Mesendoderm (in vitro differentiated cells): ENCODE results near the gene CDC37.
"Not testable (repeated sequence)": the region's sequence is repeated elsewhere in the genome, so short reads cannot be mapped to it uniquely, and the experiment has no call there.

ENCODE experiments used
- DNase-seq: peaks from one replicate; pipeline ENCODE4 v3.0.0; 2013
- H2AK5ac ChIP-seq: 2 replicates; pipeline ENCODE4 v1.6.1; 2013; ENCODE audit warnings: low read length, inconsistent platforms
- H2BK120ac ChIP-seq: 2 replicates; pipeline ENCODE4 v1.6.1; 2013; ENCODE audit warnings: low read depth, mild to moderate bottlenecking, low read length, moderate library complexity, mixed read lengths
- H2BK15ac ChIP-seq: replicated peaks from 2 replicates; pipeline ENCODE4 v1.6.1; 2013; ENCODE audit warnings: low read depth, mild to moderate bottlenecking, moderate library complexity
- H2BK5ac ChIP-seq: 2 replicates; pipeline ENCODE4 v1.6.1; 2013; ENCODE audit warnings: low read length, inconsistent platforms
- H3K18ac ChIP-seq: 2 replicates; pipeline ENCODE4 v1.6.1; 2013; ENCODE audit warnings: mild to moderate bottlenecking, low read length, mixed read lengths
- H3K23ac ChIP-seq: one replicate; pipeline ENCODE4 v1.6.1; 2013; ENCODE audit warnings: low read length
- H3K27ac ChIP-seq: 2 replicates; pipeline ENCODE4 v1.5.1; 2013; ENCODE audit warnings: low read depth, mild to moderate bottlenecking, inconsistent platforms, low read length, moderate library complexity
- H3K27me3 ChIP-seq: 2 replicates; pipeline ENCODE4 v1.6.1; 2013; ENCODE audit warnings: low read length, control low read depth, mild to moderate bottlenecking, inconsistent platforms; ENCODE audit not compliant: insufficient read depth, poor library complexity
- H3K36me3 ChIP-seq: 2 replicates; pipeline ENCODE4 v1.6.1; 2013; ENCODE audit warnings: low read length, inconsistent platforms; ENCODE audit not compliant: control insufficient read depth, insufficient read depth
- H3K4ac ChIP-seq: one replicate; pipeline ENCODE4 v1.6.1; 2013; ENCODE audit warnings: low read depth, mild to moderate bottlenecking, low read length, moderate library complexity
- H3K4me1 ChIP-seq: 2 replicates; pipeline ENCODE4 v1.6.1; 2013; ENCODE audit warnings: low read depth, low read length, inconsistent platforms; ENCODE audit not compliant: control insufficient read depth
- H3K4me2 ChIP-seq: 2 replicates; pipeline ENCODE4 v1.6.1; 2013; ENCODE audit warnings: low read length
- H3K4me3 ChIP-seq: 2 replicates; pipeline ENCODE4 v1.5.1; 2013; ENCODE audit warnings: mild to moderate bottlenecking, low read length
- H3K56ac ChIP-seq: one replicate; pipeline ENCODE4 v1.6.1; 2013; ENCODE audit warnings: low read length
- H3K79me1 ChIP-seq: 2 replicates; pipeline ENCODE4 v1.6.1; 2013; ENCODE audit warnings: low read length, inconsistent platforms
- H3K79me2 ChIP-seq: 2 replicates; pipeline ENCODE4 v1.6.1; 2013; ENCODE audit warnings: mild to moderate bottlenecking, low read length; ENCODE audit not compliant: control insufficient read depth, insufficient read depth
- H3K9ac ChIP-seq: 2 replicates; pipeline ENCODE4 v1.6.1; 2013; ENCODE audit warnings: low read length, inconsistent platforms
- H4K5ac ChIP-seq: one replicate; pipeline ENCODE4 v1.6.1; 2013; ENCODE audit warnings: low read length
- H4K8ac ChIP-seq: one replicate; pipeline ENCODE4 v1.6.1; 2013; ENCODE audit warnings: low read depth, mild to moderate bottlenecking, control low read depth, low read length, moderate library complexity
- WGBS: extraction: QIAGEN DNeasy Blood & Tissue Kit; methylation state at CpG from one replicate; pipeline ENCODE4 v1.1.7; 2013; ENCODE audit warnings: low lambda C conversion rate, missing lambda C conversion rate; ENCODE audit not compliant: insufficient coverage; ENCODE audit errors: extremely low coverage; 5-methylcytosine and 5-hydroxymethylcytosine counted together

Gene CDC37

DNA sequence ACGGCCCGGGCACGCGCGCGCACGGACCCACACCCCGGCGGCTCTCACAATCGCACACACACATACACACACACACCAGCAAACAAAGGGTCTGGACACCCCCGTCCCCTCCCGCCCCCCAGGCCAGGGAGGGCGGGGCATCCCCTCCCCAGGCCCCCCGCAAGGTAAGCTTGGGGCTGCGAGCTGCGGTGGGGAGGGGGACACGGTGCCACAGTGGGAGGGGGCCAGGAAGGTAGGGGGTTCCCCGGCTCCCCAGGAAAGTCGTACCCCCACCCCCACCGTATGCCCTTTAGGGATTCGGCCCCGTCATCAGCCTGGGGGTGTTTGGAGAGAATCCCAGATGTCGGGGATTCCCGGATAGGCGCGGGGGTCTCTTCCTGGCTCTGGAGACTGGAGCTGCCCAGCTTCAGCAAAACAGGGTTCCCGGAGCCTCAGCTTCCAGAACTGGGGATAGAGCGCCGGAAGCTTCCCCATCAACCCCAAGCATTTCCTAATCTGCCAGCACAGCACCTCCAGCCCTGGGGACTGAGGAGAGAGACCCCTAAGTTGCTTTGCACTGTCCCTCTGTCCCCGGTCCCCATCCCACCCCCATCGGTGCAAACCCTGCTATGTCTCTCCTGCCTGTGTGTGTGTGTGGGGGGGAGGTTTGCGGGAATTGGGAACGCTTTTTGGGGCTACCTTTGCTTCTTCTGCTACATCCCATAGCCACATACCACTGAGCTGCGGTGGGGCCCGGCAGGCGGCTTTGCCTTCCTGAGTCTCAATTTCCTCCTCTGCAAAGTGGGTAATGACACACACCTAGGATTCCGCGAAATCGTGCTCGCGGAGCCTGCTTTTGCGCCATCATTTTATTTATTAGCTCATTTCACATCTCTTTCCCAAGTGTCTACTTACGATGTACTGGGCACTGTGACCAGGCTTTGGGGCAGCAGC lies 1.8 kb upstream of the CDC37 start:
- no peak overlapping the region for H4K8ac ChIP-seq
- DNase-seq = no peak
- H3K79me1 ChIP-seq = peaks cover 12% of the 10 kb centered on the region
- WGBS = no CpG with 5 or more reads among the region's 43 CpGs
- H3K56ac ChIP-seq = peak overlapping the region; percentile 87
- H2BK5ac ChIP-seq = no peak overlapping the region
- H3K9ac ChIP-seq = peak overlapping the region; percentile 69
- no peaks in the 10 kb centered on the region for H3K4me1 ChIP-seq
- no peak overlapping the region for H3K18ac ChIP-seq
- H2BK120ac ChIP-seq = no peak overlapping the region
- peaks cover 9% of the 10 kb centered on the region for H3K27me3 ChIP-seq
- peaks cover 29% of the 10 kb centered on the region for H3K79me2 ChIP-seq
- H3K36me3 ChIP-seq = no peaks in the 10 kb centered on the region
- H2AK5ac ChIP-seq = no peak overlapping the region
- no peak overlapping the region for H4K5ac ChIP-seq
- H3K4me3 ChIP-seq = no peak overlapping the region
- H3K4me2 ChIP-seq = peak overlapping the region; percentile 95
- H2BK15ac ChIP-seq = no peak overlapping the region
- H3K23ac ChIP-seq = no peak overlapping the region
- no peak overlapping the region for H3K4ac ChIP-seq
- H3K27ac ChIP-seq = no peak overlapping the region

DNA sequence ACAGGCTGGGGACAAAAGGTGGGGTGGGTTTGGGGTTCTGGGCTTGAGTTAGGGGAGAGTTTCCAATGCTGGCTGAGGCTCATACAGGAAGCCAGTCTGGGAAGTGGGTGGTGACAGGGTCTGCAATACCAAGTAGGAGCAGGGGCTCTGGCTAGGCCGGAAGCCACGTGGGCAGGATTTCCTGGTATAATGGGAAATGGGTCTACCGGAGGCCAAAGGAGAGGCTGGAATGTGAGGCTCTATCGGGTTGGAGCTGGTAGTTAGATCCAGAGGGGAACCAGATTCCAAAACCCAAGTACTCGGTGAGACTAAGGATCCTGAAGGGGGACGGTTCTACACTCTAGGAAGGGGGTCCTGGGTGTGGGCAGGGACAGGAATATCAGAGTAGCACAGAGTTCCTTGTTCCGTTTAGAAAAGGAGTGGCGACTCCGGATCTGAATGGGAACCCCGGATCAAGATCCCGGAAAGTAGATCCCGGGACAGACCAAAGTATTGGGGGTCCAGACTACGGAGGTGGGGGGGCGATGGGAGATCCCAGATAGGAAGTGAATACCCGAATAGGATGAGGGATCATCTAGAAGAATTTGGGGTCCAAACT lies 802 bp downstream of the CDC37 start:
- Histone ChIP-seq H3K36me3 (peaks cover 1% of the 10 kb centered on the region), H3K79me2 (peaks cover 45% of the 10 kb centered on the region), H3K27me3 (peaks cover 9% of the 10 kb centered on the region), H3K18ac (no peak overlapping the region), H3K56ac (peak overlapping the region; percentile 89), H2BK5ac (no peak overlapping the region), H2BK15ac (no peak overlapping the region), H3K4me1 (no peaks in the 10 kb centered on the region), H3K4me3 (peak overlapping the region; percentile 99), H2AK5ac (no peak overlapping the region), H4K5ac (no peak overlapping the region), H2BK120ac (no peak overlapping the region), H3K23ac (no peak overlapping the region), H4K8ac (no peak overlapping the region), H3K79me1 (peaks cover 27% of the 10 kb centered on the region), H3K4ac (peak overlapping the region; percentile 60), H3K27ac (no peak overlapping the region), H3K9ac (peak overlapping the region; percentile 98), H3K4me2 (peak overlapping the region; percentile 93)
- WGBS = no CpG with 5 or more reads among the region's 15 CpGs
- peak; percentile 77 for DNase-seq

DNA sequence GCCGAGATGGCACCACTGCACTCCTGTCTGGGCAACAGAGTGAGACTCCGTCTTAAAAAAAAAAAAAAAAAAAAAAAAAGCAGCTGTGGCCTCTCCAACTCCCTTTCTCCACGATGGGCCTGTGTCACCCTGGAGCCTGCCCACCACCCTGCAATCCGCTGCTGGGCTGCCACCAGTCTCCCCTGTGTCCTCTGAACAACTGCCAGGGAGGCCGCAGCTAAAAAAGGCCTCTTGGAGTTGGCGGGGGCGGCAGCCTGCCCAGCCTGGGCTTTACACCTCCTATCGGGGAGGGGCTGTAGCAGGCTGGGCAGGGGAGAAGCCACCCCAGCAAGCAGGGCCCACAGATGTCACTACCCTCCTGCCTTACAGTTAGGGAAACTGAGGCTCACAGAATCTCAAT lies 3.5 kb downstream of the CDC37 start:
- Histone ChIP-seq H2BK15ac (no peak overlapping the region), H2BK5ac (no peak overlapping the region), H4K8ac (no peak overlapping the region), H3K23ac (no peak overlapping the region), H3K4me2 (no peak overlapping the region), H2BK120ac (no peak overlapping the region), H3K27ac (no peak overlapping the region), H3K4me3 (no peak overlapping the region), H3K27me3 (no peaks in the 10 kb centered on the region), H3K18ac (no peak overlapping the region), H3K9ac (no peak overlapping the region), H3K79me2 (peaks cover 45% of the 10 kb centered on the region), H2AK5ac (no peak overlapping the region), H3K4me1 (no peaks in the 10 kb centered on the region), H4K5ac (no peak overlapping the region), H3K4ac (no peak overlapping the region), H3K56ac (no peak overlapping the region), H3K36me3 (peaks cover 5% of the 10 kb centered on the region), H3K79me1 (peaks cover 29% of the 10 kb centered on the region)
- DNase-seq = no peak
- WGBS = no CpG with 5 or more reads among the region's 8 CpGs

DNA sequence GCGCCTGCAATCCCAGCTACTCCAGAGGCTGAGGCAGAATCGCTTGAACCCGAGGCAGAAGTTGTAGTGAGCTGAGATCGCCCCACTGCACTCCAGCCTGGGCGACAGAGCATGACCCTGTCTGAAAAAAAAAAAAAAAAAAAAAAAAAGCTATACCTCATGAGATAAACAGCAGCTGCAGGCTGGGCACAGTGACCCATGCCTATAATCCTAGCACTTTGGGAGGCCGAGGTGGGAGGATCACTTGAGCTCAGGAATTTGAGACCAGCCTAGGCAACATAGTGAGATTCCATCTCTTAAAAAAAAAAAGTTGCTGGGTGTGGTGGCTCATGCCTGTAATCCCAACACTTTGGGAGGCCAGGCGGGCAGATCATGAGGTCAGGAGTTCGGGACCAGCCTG lies 4.0 kb downstream of the CDC37 start:
- not testable (repeated sequence) for H3K36me3 ChIP-seq, H3K27me3 ChIP-seq, H3K18ac ChIP-seq, H2BK15ac ChIP-seq, H2AK5ac ChIP-seq, H3K56ac ChIP-seq, H2BK5ac ChIP-seq, H4K8ac ChIP-seq, H4K5ac ChIP-seq, H3K27ac ChIP-seq, H3K23ac ChIP-seq, H3K4me3 ChIP-seq, H3K4ac ChIP-seq, H3K4me2 ChIP-seq, H3K4me1 ChIP-seq, H3K9ac ChIP-seq, DNase-seq, H2BK120ac ChIP-seq
- H3K79me2 ChIP-seq = peaks cover 45% of the 10 kb centered on the region
- H3K79me1 ChIP-seq = peaks cover 29% of the 10 kb centered on the region
- WGBS = no CpG with 5 or more reads among the region's 8 CpGs

DNA sequence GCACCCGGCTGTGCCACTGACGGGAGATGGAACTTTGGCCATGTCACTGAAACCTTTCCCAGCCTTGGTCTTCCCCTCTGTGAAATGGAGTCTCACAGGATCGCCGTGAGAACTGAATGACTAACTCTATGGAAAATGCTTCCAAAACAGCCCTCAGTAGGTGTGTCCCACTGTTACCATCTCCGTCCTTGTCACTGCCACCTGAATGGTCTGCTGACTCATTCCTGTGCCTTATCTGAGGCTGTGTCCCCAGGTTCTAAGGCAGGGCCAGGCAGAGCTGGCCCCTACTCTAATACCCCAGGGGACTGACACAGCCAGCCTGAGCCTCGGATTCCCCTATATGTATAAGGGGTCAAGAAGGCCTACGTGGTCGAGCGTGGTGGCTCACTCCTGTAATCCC lies 4.5 kb downstream of the CDC37 start:
- Histone ChIP-seq H2BK5ac (no peak overlapping the region), H3K36me3 (peaks cover 9% of the 10 kb centered on the region), H3K4me2 (no peak overlapping the region), H3K27me3 (no peaks in the 10 kb centered on the region), H3K79me1 (peaks cover 29% of the 10 kb centered on the region), H3K4ac (no peak overlapping the region), H2BK15ac (no peak overlapping the region), H4K8ac (no peak overlapping the region), H3K23ac (no peak overlapping the region), H3K9ac (no peak overlapping the region), H3K27ac (no peak overlapping the region), H3K4me3 (no peak overlapping the region), H2BK120ac (no peak overlapping the region), H3K56ac (no peak overlapping the region), H3K79me2 (peaks cover 45% of the 10 kb centered on the region), H2AK5ac (no peak overlapping the region), H4K5ac (no peak overlapping the region), H3K4me1 (no peaks in the 10 kb centered on the region), H3K18ac (no peak overlapping the region)
- no peak for DNase-seq
- no CpG with 5 or more reads among the region's 9 CpGs for WGBS
